Kidney (tissue), 14 donors: ENCODE measurements around the gene SLC38A11. TPM values are rescaled to one million over a fixed set of nuclear protein-coding genes. Genes with fewer than 3 reads are reported as not detected.

ENCODE experiments used
- DNase-seq, 5 donors: peaks; one replicate each; pipeline ENCODE4 v3.0.0-alpha.2; 2013 to 2020
- FAIRE-seq: peaks from 2 replicates; lab custom pipeline; 2012; peaks lifted over from hg19 to GRCh38; lab: Jason Lieb, UNC
- H3K27ac ChIP-seq, 2 donors: one replicate each; pipeline ENCODE4 v1.7.0; 2013; ENCODE audit warnings: low read depth in 2 of 2, low read length in 2 of 2, inconsistent platforms in 1 of 2
- H3K27me3 ChIP-seq: one replicate; pipeline ENCODE4 v1.7.1; 2013; ENCODE audit warnings: low read length, inconsistent platforms; ENCODE audit not compliant: control insufficient read depth, insufficient read depth
- H3K36me3 ChIP-seq, 3 donors: one replicate each; pipeline versions ENCODE4 v1.7.0 to v1.7.1; 2013; ENCODE audit warnings: low read length in 3 of 3, control low read depth in 1 of 3, inconsistent platforms in 1 of 3; ENCODE audit not compliant: insufficient read depth in 3 of 3, control insufficient read depth in 2 of 3
- H3K4me1 ChIP-seq, 3 donors: one replicate each; pipeline versions ENCODE4 v1.7.0 to v1.7.1; 2013; ENCODE audit warnings: low read length in 3 of 3, inconsistent platforms in 1 of 3, low read depth in 1 of 3; ENCODE audit not compliant: control insufficient read depth in 2 of 3, insufficient read depth in 2 of 3
- H3K4me3 ChIP-seq, 3 donors: one replicate each; pipeline versions ENCODE4 v1.7.0 to v1.8.1; 2013; ENCODE audit warnings: low read length in 3 of 3, control low read depth in 1 of 3, inconsistent platforms in 1 of 3
- H3K9ac ChIP-seq, 3 donors: one replicate each; pipeline versions ENCODE4 v1.7.0 to v1.7.1; 2013; ENCODE audit warnings: low read length in 3 of 3, control low read depth in 1 of 3, inconsistent platforms in 1 of 3
- H3K9me3 ChIP-seq, 3 donors: one replicate each; pipeline versions ENCODE4 v1.7.0 to v1.7.1; 2013; ENCODE audit warnings: low read length in 3 of 3, control low read depth in 1 of 3, inconsistent platforms in 1 of 3; ENCODE audit not compliant: control insufficient read depth in 2 of 3, insufficient read depth in 1 of 3
- intact Hi-C: fragments of 100-400 bp; cut with DNase I; formaldehyde crosslinking; loops from one replicate; pipeline ENCODE4 v1.11.1; 2022
- polyA plus RNA-seq: library from polyadenylated mRNA; stranded (reverse); fragments of 350-450 nt; fragmentation: Illumina TruSeq; extraction: RNeasy Lipid Tissue Mini Kit (QIAGEN cat#74804); gene quantifications from one replicate; pipeline ENCODE4 v1.2.3, GENCODE V29; 2014; ENCODE audit warnings: low read depth, low replicate concordance; ENCODE audit not compliant: insufficient read depth
- total RNA-seq: library from RNA; stranded (reverse); fragmentation: NEBNext Ultra II Directional; extraction: Animal tissue kit (Norgen Biotek cat#: 25700); gene quantifications from one replicate; pipeline ENCODE4 v1.2.1, GENCODE V29; 2021
- TF ChIP-seq, protein P1 (sequence below): IDR thresholded peaks from 3 replicates; pipeline ENCODE4 v1.5.1; 2012; ENCODE audit warnings: mild to moderate bottlenecking, moderate library complexity, borderline replicate concordance; ENCODE audit not compliant: insufficient read depth; ENCODE audit errors: extremely low read depth
- donor health status: control.
- donor health status: control.
- donor health status: control.
- donor health status: control.
- donor health status: control.
- donor health status: DM: yes; HTN: yes; CAD: no.
- donor health status: Normal renal cell carcinoma (clear cell type).

SLC38A11 gene
- total and polyA plus RNA-seq, 2 donors from 2014 or later: 6.5 to 20.0 TPM

DNA sequence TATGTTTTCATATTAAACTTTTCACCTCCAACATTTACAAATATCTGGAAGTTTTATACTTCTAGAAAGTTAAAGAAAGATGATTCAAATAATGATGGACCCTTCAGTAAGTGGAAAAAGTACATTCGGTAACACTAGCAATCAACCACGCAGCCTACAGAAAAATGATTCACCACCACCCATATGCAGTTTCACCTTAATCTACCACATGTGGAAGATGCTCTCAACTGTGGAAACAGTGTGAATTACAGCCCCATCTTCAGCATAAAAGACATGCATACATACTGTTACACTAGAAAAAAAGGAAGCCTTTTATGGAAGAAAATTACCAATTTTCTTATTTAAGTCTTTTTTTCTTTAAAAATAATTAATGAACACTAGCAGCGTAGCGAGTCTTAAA is 1.1 kb downstream of the SLC38A11 start:
- Histone ChIP-seq H3K9ac (no peak overlapping the region), H3K27ac (no peak overlapping the region), H3K4me3 (peak overlapping the region in 1 of 3 donors; percentile 35), H3K36me3 (peaks cover 0 to 3% (median 0%) of the 10 kb centered on the region in 3 donors), H3K9me3 (no peaks in the 10 kb centered on the region), H3K27me3 (peaks cover 2% of the 10 kb centered on the region), H3K4me1 (peaks cover 0 to 2% (median 0%) of the 10 kb centered on the region in 3 donors)
- intact Hi-C loops: no loop called here
- no peak for FAIRE-seq
- TF ChIP-seq, protein P1, sequence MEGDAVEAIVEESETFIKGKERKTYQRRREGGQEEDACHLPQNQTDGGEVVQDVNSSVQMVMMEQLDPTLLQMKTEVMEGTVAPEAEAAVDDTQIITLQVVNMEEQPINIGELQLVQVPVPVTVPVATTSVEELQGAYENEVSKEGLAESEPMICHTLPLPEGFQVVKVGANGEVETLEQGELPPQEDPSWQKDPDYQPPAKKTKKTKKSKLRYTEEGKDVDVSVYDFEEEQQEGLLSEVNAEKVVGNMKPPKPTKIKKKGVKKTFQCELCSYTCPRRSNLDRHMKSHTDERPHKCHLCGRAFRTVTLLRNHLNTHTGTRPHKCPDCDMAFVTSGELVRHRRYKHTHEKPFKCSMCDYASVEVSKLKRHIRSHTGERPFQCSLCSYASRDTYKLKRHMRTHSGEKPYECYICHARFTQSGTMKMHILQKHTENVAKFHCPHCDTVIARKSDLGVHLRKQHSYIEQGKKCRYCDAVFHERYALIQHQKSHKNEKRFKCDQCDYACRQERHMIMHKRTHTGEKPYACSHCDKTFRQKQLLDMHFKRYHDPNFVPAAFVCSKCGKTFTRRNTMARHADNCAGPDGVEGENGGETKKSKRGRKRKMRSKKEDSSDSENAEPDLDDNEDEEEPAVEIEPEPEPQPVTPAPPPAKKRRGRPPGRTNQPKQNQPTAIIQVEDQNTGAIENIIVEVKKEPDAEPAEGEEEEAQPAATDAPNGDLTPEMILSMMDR: no peak
- no peak for DNase-seq

DNA sequence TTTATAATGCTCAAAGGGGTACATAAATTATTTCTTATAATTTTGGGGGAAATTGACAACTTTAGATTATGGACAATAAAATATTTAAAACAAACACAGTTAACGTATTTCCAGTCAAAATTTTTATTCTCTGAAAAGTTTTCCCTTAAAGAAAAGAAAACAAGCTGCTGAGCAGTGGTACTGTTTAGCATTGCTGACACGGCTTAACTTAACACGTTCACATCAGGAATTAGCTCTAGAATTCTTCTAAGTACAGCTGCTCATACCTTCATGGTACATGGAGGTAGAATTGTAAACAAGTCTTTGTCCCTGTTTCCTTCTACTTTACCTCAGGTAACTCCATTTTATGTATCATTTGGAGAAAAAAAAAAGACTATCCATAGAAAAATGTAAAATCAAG is 2.0 kb downstream of the SLC38A11 start:
- FAIRE-seq: no peak
- intact Hi-C loops: no loop called here
- Histone ChIP-seq H3K4me1 (peaks cover 0 to 2% (median 0%) of the 10 kb centered on the region in 3 donors), H3K9ac (no peak overlapping the region), H3K27me3 (peaks cover 2% of the 10 kb centered on the region), H3K4me3 (no peak overlapping the region), H3K36me3 (no peaks in the 10 kb centered on the region), H3K27ac (no peak overlapping the region), H3K9me3 (no peaks in the 10 kb centered on the region)
- TF ChIP-seq, protein P1: no peak
- DNase-seq: no peak

DNA sequence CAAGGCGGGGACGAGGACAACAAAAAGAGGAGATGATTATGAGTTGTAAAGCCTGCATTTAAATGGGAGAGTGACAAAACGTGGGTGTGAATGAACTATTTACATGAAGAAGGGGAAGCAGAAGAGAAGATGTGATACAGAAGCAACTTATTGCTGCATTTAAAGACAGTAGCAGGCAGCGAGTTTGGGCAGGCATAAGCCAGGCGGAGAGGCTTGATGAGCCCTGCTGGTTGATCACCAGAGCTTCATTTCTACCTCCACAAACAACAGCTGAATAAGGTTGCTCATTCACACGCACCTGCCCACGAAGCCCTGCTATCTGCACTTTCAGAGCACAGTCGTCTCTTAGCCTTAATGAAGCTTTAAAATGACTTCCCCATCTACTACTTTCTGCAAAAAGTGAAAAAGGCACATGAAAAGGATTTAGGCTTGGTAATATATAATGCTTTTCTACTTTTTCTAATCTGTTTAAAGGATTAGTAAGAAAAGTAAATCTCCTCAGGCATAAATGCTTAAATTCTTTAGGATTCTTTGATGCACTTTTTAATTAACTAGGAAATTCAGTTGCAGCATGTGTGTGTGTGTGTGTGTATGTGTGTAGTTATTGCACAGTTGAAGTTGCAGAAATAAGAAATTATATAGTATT is 3.1 kb downstream of the SLC38A11 start:
- DNase-seq (no peak), FAIRE-seq (no peak)
- Histone ChIP-seq H3K9me3 (no peaks in the 10 kb centered on the region), H3K27me3 (peaks cover 2% of the 10 kb centered on the region), H3K4me1 (peaks cover 0 to 2% (median 0%) of the 10 kb centered on the region in 3 donors), H3K9ac (no peak overlapping the region), H3K4me3 (no peak overlapping the region), H3K27ac (no peak overlapping the region), H3K36me3 (no peaks in the 10 kb centered on the region)
- TF ChIP-seq, protein P1: no peak
- intact Hi-C loops: no loop called here
